ENCODE data around the gene STX2. TPM values are rescaled to one million over a fixed set of nuclear protein-coding genes. Genes with fewer than 3 reads are reported as not detected.

STX2 gene
- total RNA-seq, result 34.9 and 38.5 TPM in 2 replicates

DNA sequence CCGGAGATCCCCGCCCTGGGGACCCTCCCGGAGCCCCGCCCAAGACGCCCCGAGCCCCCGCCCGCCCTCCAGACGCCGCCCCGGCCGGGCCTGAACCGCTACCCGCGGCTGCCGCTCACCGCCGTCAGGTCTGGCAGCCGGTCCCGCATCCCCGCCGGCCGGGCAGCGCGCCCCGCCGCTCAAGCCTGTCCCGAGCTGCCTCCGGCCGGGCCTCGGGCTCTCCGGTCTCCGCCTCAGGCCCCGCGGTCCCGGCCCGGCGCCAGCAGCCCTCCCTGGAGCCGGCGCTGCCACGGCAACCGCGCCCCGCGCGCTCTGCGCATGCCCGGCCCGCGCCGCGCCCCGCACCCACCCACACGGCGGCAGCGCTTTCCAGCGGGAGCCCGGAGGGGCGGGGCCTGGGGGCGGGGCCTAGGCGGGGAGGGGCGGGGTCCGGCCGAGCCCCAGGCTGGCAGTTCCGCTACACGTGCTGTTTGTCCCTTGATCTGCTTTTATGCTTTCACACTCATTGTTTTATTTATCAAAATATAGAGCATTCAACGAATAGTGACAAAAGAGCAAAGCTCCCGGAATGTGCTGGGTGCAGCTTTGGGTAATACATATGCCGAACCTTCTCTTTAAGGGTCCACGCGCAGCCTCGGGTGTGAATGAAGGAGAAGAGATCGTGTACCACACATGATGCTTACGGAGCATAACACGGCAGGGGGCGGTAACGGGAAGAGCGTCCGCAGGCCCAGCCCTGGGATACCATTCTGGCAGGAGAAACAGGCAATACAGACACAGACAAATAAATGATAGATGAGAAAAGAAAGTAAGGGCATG lies at the start of gene STX2:
Gene STX2 (minus strand): TSS at position 300 of the 819 bp plus-strand sequence. CDS start 151 bp downstream, at position 149.

DNA sequence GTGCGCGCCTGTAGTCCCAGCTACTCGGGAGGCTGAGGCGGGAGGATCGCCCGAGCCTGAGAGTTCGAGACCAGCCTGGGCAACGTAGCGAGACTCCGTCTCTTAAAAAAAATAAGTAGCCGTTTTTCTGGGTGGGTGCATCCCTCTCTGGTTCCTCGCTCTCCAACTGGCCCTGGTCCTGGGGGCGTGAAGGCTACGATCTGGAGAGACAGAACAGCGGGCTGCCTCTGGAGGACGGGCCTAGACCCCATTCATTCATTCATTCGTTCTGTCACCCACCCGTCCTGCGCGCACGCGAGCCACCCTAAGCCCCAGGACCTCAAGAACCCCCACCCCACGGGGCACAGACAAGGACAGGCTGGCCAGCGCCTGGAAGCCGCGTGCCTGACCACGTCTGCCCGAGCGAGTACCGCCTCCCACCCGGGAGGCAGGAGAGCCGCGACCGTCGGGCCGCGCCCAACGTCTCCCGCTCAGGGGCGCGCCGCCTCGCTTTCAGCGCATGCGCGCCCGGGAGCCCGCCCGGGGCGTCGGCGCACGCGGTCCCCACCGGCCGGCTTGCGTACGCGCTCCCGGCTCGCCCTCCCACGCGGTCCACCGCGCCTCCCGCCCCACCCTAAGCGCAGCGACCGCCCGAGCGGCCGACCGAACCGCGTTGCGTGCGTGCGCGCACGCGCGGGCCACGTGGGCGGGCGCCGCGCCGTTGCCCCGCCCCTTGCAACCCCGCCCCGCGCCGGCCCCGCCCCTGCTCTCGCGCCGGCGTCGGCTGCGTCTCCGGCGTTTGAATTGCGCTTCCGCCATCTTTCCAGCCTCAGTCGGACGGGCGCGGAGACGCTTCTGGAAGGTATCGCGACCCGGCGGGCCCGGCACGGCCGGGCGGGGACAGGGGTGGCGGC lies 32.5 kb upstream of the STX2 start, which contains the start of gene RAN:
Gene RAN (plus strand): TSS at position 781 of the 893 bp plus-strand sequence. CDS start 528 bp downstream, outside the sequence.

Other genes starting within 250 kb of the STX2 start
- not detected in 2 replicates for gene RIMBP2, start 123.0 kb downstream of the STX2 start, total RNA-seq
- 532 and 650 TPM in 2 replicates for gene RAN, start 32.8 kb upstream of the STX2 start, total RNA-seq
- 1.4 and 3.1 TPM in 2 replicates for gene ADGRD1, start 114.7 kb upstream of the STX2 start, total RNA-seq